GM13976 (cell line): ENCODE measurements around the gene ENTREP1.
"Not testable (repeated sequence)": the region's sequence is repeated elsewhere in the genome, so short reads cannot be mapped to it uniquely, and the experiment has no call there.

Experiments used
- DNase-seq: peaks from one replicate; pipeline ENCODE4 v3.0.0; 2012; ENCODE audit warnings: low spot score
- CTCF ChIP-seq: IDR thresholded peaks from 2 replicates; pipeline ENCODE4 v1.5.1; 2012; ENCODE audit warnings: borderline replicate concordance, mild to moderate bottlenecking; ENCODE audit not compliant: insufficient read depth; ENCODE audit errors: extremely low read depth, missing control alignments, control extremely low read depth
- in situ Hi-C: fragments of 300-500 bp; cut with MboI; formaldehyde crosslinking; loops from one replicate; pipeline ENCODE4 v1.12.0; 2022; ENCODE audit warnings: low sequenced_read_pairs, mixed read lengths, inconsistent platforms; ENCODE audit not compliant: unreplicated experiment

The ENTREP1 gene

DNA sequence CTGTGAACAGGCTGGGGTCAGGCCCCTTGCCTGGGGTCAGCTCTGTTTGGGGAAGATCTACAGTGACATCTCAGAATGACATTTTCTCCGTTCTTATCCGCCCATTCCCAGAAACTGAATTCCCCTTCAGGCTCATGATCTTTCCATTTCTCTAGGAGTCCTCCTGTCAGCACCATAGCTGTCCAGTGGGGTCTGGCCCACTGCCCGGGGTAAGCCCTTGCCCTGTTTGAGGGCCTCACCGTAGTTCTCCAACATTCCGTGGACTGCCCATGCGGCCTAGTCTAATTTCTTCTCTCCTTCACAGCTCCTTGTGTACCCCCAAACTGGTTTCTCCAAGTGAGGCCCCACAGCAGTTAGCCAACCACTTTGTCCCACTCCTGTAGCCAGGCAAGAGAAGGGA, 68.4 kb downstream of the ENTREP1 start:
- in situ Hi-C loops: no loop called here
- DNase-seq: no peak
- no peak for TF ChIP-seq CTCF

GRCh38 chr9:69395718-69396117, 70.7 kb downstream of the ENTREP1 start:
- in situ Hi-C loops: no loop called here
- TF ChIP-seq CTCF: no peak
- DNase-seq: no peak

DNA sequence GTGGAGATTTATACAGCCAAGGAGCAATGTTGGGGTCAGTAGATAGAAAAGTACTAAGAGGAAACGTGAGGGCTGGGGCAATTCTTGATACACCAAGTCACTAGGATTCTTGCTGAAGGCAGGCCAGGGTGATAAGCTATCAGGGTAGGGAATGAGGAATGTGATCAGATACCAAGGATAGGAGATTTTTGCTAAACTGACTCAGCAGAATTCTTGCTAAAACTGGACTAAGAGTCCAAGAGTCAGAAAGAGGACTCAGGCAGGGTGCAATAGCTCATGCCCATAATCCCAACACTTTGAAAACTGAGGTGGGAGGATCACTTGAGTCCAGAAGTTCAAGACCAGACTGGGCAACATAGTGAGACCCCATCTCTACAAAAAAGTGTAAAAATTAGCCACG, 71.7 kb downstream of the ENTREP1 start:
- in situ Hi-C loops: no loop called here
- no peak for TF ChIP-seq CTCF
- no peak for DNase-seq

DNA sequence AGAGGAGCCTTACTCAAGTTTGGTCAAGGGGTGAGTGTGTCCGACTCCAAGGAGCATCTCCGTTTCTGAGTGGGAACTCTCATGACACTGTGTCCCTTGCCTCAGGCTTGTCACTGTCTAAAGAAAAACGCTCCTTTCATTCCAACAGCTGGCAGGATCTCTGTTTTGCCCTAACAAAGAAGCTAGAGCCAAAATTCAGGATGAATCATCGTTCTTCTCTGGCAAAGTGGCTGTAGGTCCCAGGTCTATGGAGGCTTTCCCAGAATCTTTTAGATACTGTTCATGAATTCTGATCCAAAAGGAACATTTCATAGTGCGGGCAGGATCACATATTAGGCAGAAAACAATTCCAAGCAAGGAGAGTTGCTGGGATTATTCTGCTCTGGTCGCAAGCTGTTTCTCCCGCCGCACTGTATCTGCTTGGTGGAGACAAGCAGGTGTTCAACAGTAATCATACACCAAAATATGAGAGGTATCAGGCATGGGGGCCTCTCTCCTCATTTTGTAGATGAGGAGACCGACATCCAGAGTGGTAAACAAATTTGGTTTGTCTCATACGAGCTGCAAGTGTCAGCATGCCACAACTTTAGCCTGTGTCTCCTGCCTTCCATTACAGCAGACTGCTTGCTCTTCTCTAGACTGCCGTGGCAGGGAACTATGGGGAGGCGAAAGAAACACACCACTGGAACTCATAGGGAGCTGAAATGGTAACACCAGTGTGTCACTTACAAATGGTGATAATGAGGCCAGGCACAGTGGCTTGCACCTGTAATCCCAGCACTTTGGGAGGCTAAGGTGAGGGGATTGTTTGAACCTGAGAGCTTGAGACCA, 72.6 kb downstream of the ENTREP1 start:
- TF ChIP-seq CTCF: no peak
- no peak for DNase-seq
- in situ Hi-C loops: no loop called here

DNA sequence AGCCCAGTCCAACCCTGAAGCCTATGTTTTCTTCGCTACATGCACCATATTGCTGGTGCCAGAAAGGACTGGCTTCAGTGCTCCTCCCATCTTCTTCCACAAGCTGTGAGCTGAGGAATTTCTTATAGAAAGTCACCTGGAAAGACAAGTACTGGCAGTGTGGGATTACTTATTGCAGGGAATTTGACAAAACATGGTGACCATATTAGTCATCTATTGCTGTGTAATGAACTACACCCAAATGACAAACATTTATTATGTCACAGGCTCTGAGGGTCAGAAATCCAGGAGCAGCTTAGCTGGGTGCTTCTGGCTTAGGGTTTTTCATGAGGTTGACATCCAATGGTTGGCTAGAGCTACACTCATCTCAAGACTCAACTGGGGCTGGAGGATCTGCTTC, 75.5 kb downstream of the ENTREP1 start:
- TF ChIP-seq CTCF: no peak
- in situ Hi-C loops: loop anchor here (25.0 kb wide), 1 partner anchor 512 kb away; no protein-coding TSS in a partner anchor
- DNase-seq: no peak

- in situ Hi-C loops: loop anchor here (25.0 kb wide), 1 partner anchor 502 kb away; no protein-coding TSS in a partner anchor
- DNase-seq: not testable (repeated sequence)
Measured at GRCh38 chr9:69409936-69410335, 84.9 kb downstream of the ENTREP1 start.

GRCh38 chr9:69411246-69411645, 86.2 kb downstream of the ENTREP1 start:
- TF ChIP-seq CTCF: no peak
- in situ Hi-C loops: loop anchor here (25.0 kb wide), 1 partner anchor 501 kb away; no protein-coding TSS in a partner anchor
- DNase-seq: no peak
